IMR-90 (cell line): Measurements from ENCODE around the gene AIFM2. TPM values are rescaled to one million over a fixed set of nuclear protein-coding genes. Genes with fewer than 3 reads are reported as not detected.

Experiments used
- ATAC-seq: fragments of 200-7000 bp; cut with Tn5 transposase; 2 replicates; pipeline ENCODE4 v1.9.1; 2020; ENCODE audit warnings: low read depth, mild to moderate bottlenecking, moderate library complexity
- BruUV-seq: library from RNA; stranded (reverse); fragments of 400-500 nt; replicated peaks from 2 replicates; lab custom pipeline; 2021; lab: Mats Ljungman, UMichigan
- CTCF ChIA-PET: fragments of 300-600 bp; formaldehyde crosslinking; extraction: SDS; loops from one replicate; lab custom pipeline; 2021; ENCODE audit warnings: antibody characterized with exemption; lab: Yijun Ruan, JAX
- POLR2A ChIA-PET: fragments of 300-600 bp; sonication (Branson Sonifier 250); formaldehyde crosslinking; loops from one replicate; lab custom pipeline; 2022; ENCODE audit warnings: antibody characterized with exemption; ENCODE audit not compliant: unreplicated experiment; lab: Charles Lee
- DNase-seq: peaks from one replicate; pipeline ENCODE4 v3.0.0; 2013
- H2AFZ ChIP-seq: replicated peaks from 2 replicates; pipeline ENCODE3; 2013; ENCODE audit warnings: low read length, mild to moderate bottlenecking; ENCODE audit not compliant: poor library complexity
- H2AK5ac ChIP-seq: 2 replicates; pipeline ENCODE4 v1.6.1; 2013; ENCODE audit warnings: low read depth, low read length, inconsistent platforms
- H2AK9ac ChIP-seq: replicated peaks from 2 replicates; pipeline ENCODE3; 2013; ENCODE audit warnings: mild to moderate bottlenecking, low read depth, low read length, moderate library complexity; ENCODE audit not compliant: poor library complexity
- H2BK120ac ChIP-seq: 2 replicates; pipeline ENCODE4 v1.6.1; 2013; ENCODE audit warnings: low read depth, low read length, inconsistent platforms
- H2BK15ac ChIP-seq: 3 replicates; pipeline ENCODE4 v1.6.1; 2013; ENCODE audit warnings: low read depth, low read length, inconsistent platforms
- H2BK20ac ChIP-seq: 2 replicates; pipeline ENCODE4 v1.6.1; 2013; ENCODE audit warnings: low read depth, mild to moderate bottlenecking, inconsistent platforms, low read length, moderate library complexity
- H2BK5ac ChIP-seq: 2 replicates; pipeline ENCODE4 v1.6.1; 2013; ENCODE audit warnings: mild to moderate bottlenecking, low read depth, low read length, inconsistent platforms; ENCODE audit not compliant: poor library complexity, severe bottlenecking
- H3K14ac ChIP-seq: replicated peaks from 2 replicates; pipeline ENCODE4 v1.6.1; 2013; ENCODE audit warnings: low read depth, low read length, inconsistent platforms
- H3K18ac ChIP-seq: 2 replicates; pipeline ENCODE4 v1.6.1; 2013; ENCODE audit warnings: low read depth, low read length, control low read depth
- H3K23ac ChIP-seq: 2 replicates; pipeline ENCODE4 v1.6.1; 2013; ENCODE audit warnings: low read depth, low read length, inconsistent platforms
- H3K27ac ChIP-seq: 2 replicates; pipeline ENCODE4 v1.5.1; 2013; ENCODE audit warnings: mild to moderate bottlenecking, control low read depth, low read length; ENCODE audit not compliant: insufficient read depth
- H3K27me3 ChIP-seq: 2 replicates; pipeline ENCODE4 v1.6.1; 2013; ENCODE audit warnings: low read length; ENCODE audit not compliant: control insufficient read depth, insufficient read depth
- H3K36me3 ChIP-seq: 2 replicates; pipeline ENCODE4 v1.6.1; 2013; ENCODE audit warnings: low read length, mixed read lengths; ENCODE audit not compliant: control insufficient read depth, insufficient read depth
- H3K4ac ChIP-seq: 2 replicates; pipeline ENCODE4 v1.6.1; 2013; ENCODE audit warnings: low read depth, low read length, inconsistent platforms
- H3K4me1 ChIP-seq: 2 replicates; pipeline ENCODE4 v1.6.1; 2013; ENCODE audit warnings: low read length, mixed read lengths; ENCODE audit not compliant: control insufficient read depth, insufficient read depth
- H3K4me2 ChIP-seq: 2 replicates; pipeline ENCODE4 v1.6.1; 2013; ENCODE audit warnings: low read depth, mild to moderate bottlenecking, control low read depth, low read length, moderate library complexity
- H3K4me3 ChIP-seq: 2 replicates; pipeline ENCODE4 v1.5.1; 2013; ENCODE audit warnings: low read depth, mild to moderate bottlenecking, control low read depth, low read length, moderate library complexity; ENCODE audit not compliant: insufficient read depth
- H3K56ac ChIP-seq: 2 replicates; pipeline ENCODE4 v1.6.1; 2013; ENCODE audit warnings: low read length, inconsistent platforms; ENCODE audit not compliant: insufficient read depth; ENCODE audit errors: extremely low read depth
- H3K79me1 ChIP-seq, 2 experiments: 2 replicates each; pipeline ENCODE4 v1.6.1; 2013; ENCODE audit warnings: low read length in 2 of 2, inconsistent platforms in 1 of 2, low read depth in 1 of 2
- H3K9ac ChIP-seq: 2 replicates; pipeline ENCODE4 v1.6.1; 2013; ENCODE audit warnings: low read depth, low read length, control low read depth
- H3K9me1 ChIP-seq: 2 replicates; pipeline ENCODE4 v1.6.1; 2013; ENCODE audit warnings: low read length, inconsistent platforms; ENCODE audit not compliant: insufficient read depth
- H3K9me3 ChIP-seq: 2 replicates; pipeline ENCODE4 v1.6.1; 2013; ENCODE audit warnings: low read length; ENCODE audit not compliant: control insufficient read depth, insufficient read depth
- H4K20me1 ChIP-seq: 2 replicates; pipeline ENCODE4 v1.6.1; 2013; ENCODE audit warnings: low read length, inconsistent platforms; ENCODE audit not compliant: insufficient read depth
- H4K5ac ChIP-seq: 2 replicates; pipeline ENCODE4 v1.6.1; 2013; ENCODE audit warnings: mild to moderate bottlenecking, low read depth, low read length, control low read depth
- H4K8ac ChIP-seq, 2 experiments: 2 replicates each; pipeline ENCODE4 v1.6.1; 2013; ENCODE audit warnings: low read depth in 2 of 2, low read length in 2 of 2, control low read depth in 1 of 2, inconsistent platforms in 1 of 2
- H4K91ac ChIP-seq: 2 replicates; pipeline ENCODE4 v1.6.1; 2013; ENCODE audit warnings: low read depth, low read length, inconsistent platforms; ENCODE audit not compliant: insufficient read depth
- CEBPB ChIP-seq: IDR thresholded peaks from 2 replicates; pipeline ENCODE4 v1.6.1; 2012; ENCODE audit warnings: low read depth, low read length, improper control_type of control experiment
- CHD1 ChIP-seq: IDR thresholded peaks from 2 replicates; pipeline ENCODE4 v1.6.1; 2012; ENCODE audit warnings: low read depth, low read length, improper control_type of control experiment
- MXI1 ChIP-seq: IDR thresholded peaks from 2 replicates; pipeline ENCODE4 v1.6.1; 2012; ENCODE audit warnings: low read depth, mild to moderate bottlenecking, low read length, moderate library complexity, borderline replicate concordance
- POLR2A ChIP-seq: IDR thresholded peaks from 2 replicates; pipeline ENCODE4 v1.6.1; 2012; ENCODE audit warnings: mild to moderate bottlenecking, low read depth, low read length
- RFX5 ChIP-seq: IDR thresholded peaks from 2 replicates; pipeline ENCODE4 v1.8.0; 2012; ENCODE audit warnings: low read depth, mild to moderate bottlenecking, low read length, moderate library complexity
- WGBS, 2 experiments: methylation state at CpG; one replicate each; pipeline versions ENCODE4 v1.1.5 to v1.1.7; 2013; ENCODE audit warnings: missing lambda C conversion rate in 2 of 2; ENCODE audit not compliant: insufficient read length in 1 of 2; ENCODE audit errors: extremely low coverage in 2 of 2; 5-methylcytosine and 5-hydroxymethylcytosine counted together
- dilution Hi-C: fragments of 300-500 bp; cut with HindIII; formaldehyde crosslinking; loops from one replicate; pipeline ENCODE4 v1.14.3; 2018; ENCODE audit warnings: low sequenced_read_pairs; ENCODE audit not compliant: unreplicated experiment
- in situ Hi-C: fragments of 300-500 bp; cut with MboI; formaldehyde crosslinking; loops from 3 replicates; pipeline ENCODE4 v1.14.3; 2019; ENCODE audit warnings: low sequenced_read_pairs, inconsistent platforms, mixed read lengths
- intact Hi-C: fragments of 100-400 bp; cut with micrococcal nuclease; formaldehyde crosslinking; loops from 2 replicates; pipeline ENCODE4 v1.10.0; 2022
- polyA plus RNA-seq, 3 experiments: library from polyadenylated mRNA; depleted of rRNA; stranded (reverse); fragments of >200 nt; gene quantifications; 2 replicates each; pipeline ENCODE4 v1.2.3, GENCODE V29; 2012; ENCODE audit warnings: low replicate concordance in 1 of 3
- total RNA-seq: library from RNA; depleted of rRNA; stranded (reverse); fragments of >200 nt; gene quantifications from 2 replicates; pipeline ENCODE4 v1.2.3, GENCODE V29; 2012

AIFM2 gene
- total and polyA plus RNA-seq, 2 of the 4 experiments (the other 2 are of a cell fraction), result 2.0 to 4.6 TPM

- WGBS, 2 experiments, result no CpG with 5 or more reads among the region's 3 CpGs
- Histone ChIP-seq H3K9me1 (0 out of 2 replicates have a peak, but pooled peaks cover 3% of the 10 kb centered on the region), H3K4ac (no peak overlapping the region), H3K23ac (no peak overlapping the region), H3K9me3 (no peaks in the 10 kb centered on the region), H4K20me1 (no peaks in the 10 kb centered on the region), H3K18ac (no peak overlapping the region), H3K14ac (no peak overlapping the region), H3K27me3 (no peaks in the 10 kb centered on the region), H2BK120ac (no peak overlapping the region), H3K36me3 (no peaks in the 10 kb centered on the region), H4K91ac (no peak overlapping the region), H2AK9ac (no peak overlapping the region), H2AFZ (no peak overlapping the region), H4K8ac (no peak overlapping the region), H3K9ac (no peak overlapping the region), H3K79me1 (peaks cover 0 to 8% of the 10 kb centered on the region in 2 experiments; a peak in 1 of 4 replicates), H3K27ac (no peak overlapping the region), H3K4me3 (no peak overlapping the region), H3K4me1 (no peaks in the 10 kb centered on the region), H3K4me2 (no peak overlapping the region), H2BK20ac (no peak overlapping the region), H2BK15ac (no peak overlapping the region), H2BK5ac (no peak overlapping the region), H3K56ac (no peak overlapping the region), H2AK5ac (no peak overlapping the region), H4K5ac (no peak overlapping the region)
- ATAC-seq, result no peak
- dilution Hi-C loops, result no loop called here
- BruUV-seq, result no TSS peak
- in situ Hi-C loops, result no loop called here
- POLR2A ChIA-PET, result no interaction called here
- DNase-seq, result no peak
- CTCF ChIA-PET, result no interaction called here
- TF ChIP-seq CHD1 (no peak), POLR2A (no peak), RFX5 (no peak), MXI1 (no peak), CEBPB (no peak)
- intact Hi-C loops, result no loop called here
Measured at GRCh38 chr10:70066190-70066589, 66.4 kb downstream of the AIFM2 start.
